GM23338 (cell line): ENCODE data around the gene P2RY13. TPM values are rescaled to one million over a fixed set of nuclear protein-coding genes. Genes with fewer than 3 reads are reported as not detected.

Source experiments
- ATAC-seq: fragments of 200-7000 bp; cut with Tn5 transposase; 3 replicates; pipeline ENCODE4 v1.9.1; 2020
- DNase-seq: peaks from one replicate; pipeline ENCODE4 v3.0.0-alpha.2; 2015; ENCODE audit warnings: low spot score
- H2AFZ ChIP-seq: fragments of 200-600 bp; sonication (generic); 2 replicates; pipeline ENCODE4 v1.8.0; 2016; ENCODE audit warnings: antibody characterized with exemption, mild to moderate bottlenecking, moderate library complexity
- H3F3A ChIP-seq: fragments of 200-600 bp; sonication (generic); replicated peaks from 2 replicates; pipeline ENCODE4 v1.8.0; 2017; ENCODE audit warnings: antibody characterized with exemption, mixed run types, low read depth
- H3K27ac ChIP-seq: fragments of 200-600 bp; sonication (generic); 2 replicates; pipeline ENCODE4 v1.6.1; 2016; ENCODE audit warnings: low read depth
- H3K27me3 ChIP-seq: fragments of 200-600 bp; sonication (generic); 2 replicates; pipeline ENCODE4 v1.8.0; 2016; ENCODE audit warnings: mild to moderate bottlenecking, mixed run types, moderate library complexity; ENCODE audit not compliant: insufficient read depth
- H3K36me3 ChIP-seq: fragments of 200-600 bp; sonication (generic); 2 replicates; pipeline ENCODE4 v1.8.0; 2016; ENCODE audit warnings: mild to moderate bottlenecking; ENCODE audit not compliant: insufficient read depth
- H3K4me1 ChIP-seq: fragments of 200-600 bp; sonication (generic); 2 replicates; pipeline ENCODE4 v1.8.0; 2016; ENCODE audit warnings: mild to moderate bottlenecking, moderate library complexity; ENCODE audit not compliant: insufficient read depth
- H3K4me2 ChIP-seq: fragments of 200-600 bp; sonication (generic); 2 replicates; pipeline ENCODE4 v1.7.1; 2017; ENCODE audit warnings: mixed run types
- H3K4me3 ChIP-seq: fragments of 200-600 bp; sonication (generic); 2 replicates; pipeline ENCODE4 v1.6.1; 2016; ENCODE audit warnings: mixed run types
- H3K79me2 ChIP-seq: fragments of 200-600 bp; sonication (generic); replicated peaks from 2 replicates; pipeline ENCODE4 v1.8.0; 2017; ENCODE audit warnings: mild to moderate bottlenecking; ENCODE audit not compliant: insufficient read depth
- H3K9me2 ChIP-seq: fragments of 200-600 bp; sonication (generic); 2 replicates; pipeline ENCODE4 v1.8.0; 2017; ENCODE audit not compliant: insufficient read depth
- H4K20me1 ChIP-seq: fragments of 200-600 bp; sonication (generic); replicated peaks from 2 replicates; pipeline ENCODE4 v1.8.0; 2017; ENCODE audit warnings: mild to moderate bottlenecking; ENCODE audit not compliant: insufficient read depth
- H3K27ac Mint-ChIP-seq: 2 replicates; pipeline ENCODE4 v1.8.0; 2020; ENCODE audit warnings: inconsistent platforms, mild to moderate bottlenecking, moderate library complexity, mixed read lengths
- H3K27me3 Mint-ChIP-seq: 3 replicates; pipeline ENCODE4 v1.8.0; 2022; ENCODE audit warnings: low read depth, mild to moderate bottlenecking, moderate library complexity, mixed read lengths, inconsistent platforms; ENCODE audit not compliant: insufficient read depth, poor library complexity
- H3K36me3 Mint-ChIP-seq: 3 replicates; pipeline ENCODE4 v1.8.0; 2021; ENCODE audit warnings: low read depth, mild to moderate bottlenecking, inconsistent platforms, moderate library complexity, mixed read lengths
- H3K4me1 Mint-ChIP-seq: 3 replicates; pipeline ENCODE4 v1.8.0; 2020; ENCODE audit warnings: mild to moderate bottlenecking, inconsistent platforms, mixed read lengths
- H3K4me3 Mint-ChIP-seq: 3 replicates; pipeline ENCODE4 v1.8.0; 2021; ENCODE audit warnings: moderate library complexity, mild to moderate bottlenecking, inconsistent platforms, mixed read lengths
- H3K9me3 Mint-ChIP-seq: 3 replicates; pipeline ENCODE4 v1.8.0; 2020; ENCODE audit warnings: moderate library complexity, mild to moderate bottlenecking, inconsistent platforms, mixed read lengths
- CREB1 ChIP-seq: fragments of 250-450 bp; sonication (Bioruptor Pico); IDR thresholded peaks from 2 replicates; pipeline ENCODE4 v1.5.0; 2020; ENCODE audit warnings: low read depth, mild to moderate bottlenecking, moderate library complexity
- CTCF ChIP-seq, 2 experiments: fragments of 200-600 bp in 1 of 2; sonication (generic) in 1 of 2; conservative IDR thresholded peaks; 2 replicates each; pipeline versions ENCODE4 v1.5.1 to v1.6.1; 2016 to 2017; ENCODE audit warnings: antibody characterized with exemption in 2 of 2, low read depth in 2 of 2, mild to moderate bottlenecking in 2 of 2, moderate library complexity in 1 of 2
- EZH2phosphoT487 ChIP-seq: fragments of 200-600 bp; sonication (generic); IDR thresholded peaks from one replicate; pipeline ENCODE4 v1.8.1; 2018; ENCODE audit warnings: antibody characterized with exemption; ENCODE audit not compliant: unreplicated experiment
- JUNB ChIP-seq: IDR thresholded peaks from one replicate; pipeline ENCODE4 v1.6.1; 2016; ENCODE audit warnings: antibody characterized with exemption; ENCODE audit not compliant: unreplicated experiment
- NANOG ChIP-seq: IDR thresholded peaks from 2 replicates; pipeline ENCODE4 v1.6.1; 2016; ENCODE audit warnings: antibody characterized with exemption, borderline replicate concordance
- POLR2AphosphoS5 ChIP-seq: IDR thresholded peaks from 2 replicates; pipeline ENCODE4 v1.6.1; 2016; ENCODE audit warnings: antibody characterized with exemption, low read depth
- REST ChIP-seq: IDR thresholded peaks from one replicate; pipeline ENCODE4 v1.6.1; 2018; ENCODE audit warnings: antibody characterized with exemption; ENCODE audit not compliant: unreplicated experiment
- ZNF331 ChIP-seq: fragments of 250-450 bp; sonication (Bioruptor Pico); IDR thresholded peaks from 2 replicates; pipeline ENCODE4 v1.5.0; 2020; ENCODE audit warnings: low read depth, mild to moderate bottlenecking, moderate library complexity
- ZNF462 ChIP-seq: fragments of 250-450 bp; sonication (Bioruptor Pico); IDR thresholded peaks from 2 replicates; pipeline ENCODE4 v1.5.0; 2020; ENCODE audit warnings: mild to moderate bottlenecking, moderate library complexity
- polyA plus RNA-seq: library from polyadenylated mRNA; unstranded; fragments of >200 nt; fragmentation: Nextera tagmentation; extraction: Ambion mirVana; gene quantifications from 2 replicates; pipeline ENCODE4 v1.2.1, GENCODE V29; 2016
- total RNA-seq: library from RNA; depleted of rRNA; stranded (reverse); fragments of >200 nt; shearing (Covaris generic); gene quantifications from 2 replicates; pipeline ENCODE4 v1.2.3, GENCODE V29; 2014
- TF ChIP-seq, protein P1 (sequence below): IDR thresholded peaks from 2 replicates; pipeline ENCODE4 v1.6.1; 2016; ENCODE audit warnings: antibody characterized with exemption

P2RY13 gene
- total and polyA plus RNA-seq, 2 experiments from 2014 or later = 0.68 TPM; not detected in 1

GRCh38 chr3:151362751-151363174 lies 33.4 kb upstream of the P2RY13 start:
- Mint-ChIP-seq H3K27ac (0 out of 2 replicates have a peak overlapping the region, but pooled peaks have one; percentile 19), H3K36me3 (peaks cover 4% of the 10 kb centered on the region; the same call in 1 of the 3 replicates), H3K4me3 (no peak overlapping the region), H3K9me3 (no peaks in the 10 kb centered on the region), H3K27me3 (peaks cover 1% of the 10 kb centered on the region), H3K4me1 (peaks cover 35% of the 10 kb centered on the region)
- H3K9me2 ChIP-seq = no peaks in the 10 kb centered on the region
- no peaks in the 10 kb centered on the region for H3K27me3 ChIP-seq
- no peaks in the 10 kb centered on the region for H3K79me2 ChIP-seq
- H3K27ac ChIP-seq = no peak overlapping the region
- H3K4me2 ChIP-seq = no peak overlapping the region
- no peak for DNase-seq
- ATAC-seq = no peak
- no peak overlapping the region for H2AFZ ChIP-seq
- H3K4me1 ChIP-seq = peaks cover 18% of the 10 kb centered on the region
- no peaks in the 10 kb centered on the region for H3K36me3 ChIP-seq
- H3K4me3 ChIP-seq = no peak overlapping the region
- no peaks in the 10 kb centered on the region for H4K20me1 ChIP-seq
- H3F3A ChIP-seq = no peaks in the 10 kb centered on the region
- no peak for TF ChIP-seq EZH2phosphoT487

GRCh38 chr3:151357463-151357850 lies 28.1 kb upstream of the P2RY13 start:
- H3K4me2 ChIP-seq = no peak overlapping the region
- Mint-ChIP-seq H3K4me1 (peaks cover 12% of the 10 kb centered on the region), H3K36me3 (peaks cover 4% of the 10 kb centered on the region; the same call in 2 of the 3 replicates), H3K9me3 (no peaks in the 10 kb centered on the region), H3K27ac (no peak overlapping the region), H3K27me3 (peaks cover 1% of the 10 kb centered on the region), H3K4me3 (no peak overlapping the region)
- no peaks in the 10 kb centered on the region for H3K36me3 ChIP-seq
- no peak overlapping the region for H3K4me3 ChIP-seq
- no peak overlapping the region for H3K27ac ChIP-seq
- H3K9me2 ChIP-seq = no peaks in the 10 kb centered on the region
- H3K79me2 ChIP-seq = no peaks in the 10 kb centered on the region
- H3F3A ChIP-seq = no peaks in the 10 kb centered on the region
- H3K4me1 ChIP-seq = peaks cover 12% of the 10 kb centered on the region
- H2AFZ ChIP-seq = no peak overlapping the region
- no peaks in the 10 kb centered on the region for H3K27me3 ChIP-seq
- ATAC-seq (no peak), DNase-seq (no peak)
- no peaks in the 10 kb centered on the region for H4K20me1 ChIP-seq
- TF ChIP-seq CREB1 (no peak), JUNB (no peak), POLR2AphosphoS5 (no peak), ZNF331 (CRISPR knock-in tag) (no peak), CTCF (conservative IDR thresholded peaks at IDR 0.05; ENCODE audit: low read depth in 2 of 2) (no peak), ZNF462 (CRISPR knock-in tag) (no peak), NANOG (no peak), REST (no peak)
- TF ChIP-seq, protein P1, sequence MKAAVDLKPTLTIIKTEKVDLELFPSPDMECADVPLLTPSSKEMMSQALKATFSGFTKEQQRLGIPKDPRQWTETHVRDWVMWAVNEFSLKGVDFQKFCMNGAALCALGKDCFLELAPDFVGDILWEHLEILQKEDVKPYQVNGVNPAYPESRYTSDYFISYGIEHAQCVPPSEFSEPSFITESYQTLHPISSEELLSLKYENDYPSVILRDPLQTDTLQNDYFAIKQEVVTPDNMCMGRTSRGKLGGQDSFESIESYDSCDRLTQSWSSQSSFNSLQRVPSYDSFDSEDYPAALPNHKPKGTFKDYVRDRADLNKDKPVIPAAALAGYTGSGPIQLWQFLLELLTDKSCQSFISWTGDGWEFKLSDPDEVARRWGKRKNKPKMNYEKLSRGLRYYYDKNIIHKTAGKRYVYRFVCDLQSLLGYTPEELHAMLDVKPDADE = no peak
